Right cardiac atrium (tissue), 5 donors: ENCODE data around the gene RNGTT. TPM values are rescaled to one million over a fixed set of nuclear protein-coding genes. Genes with fewer than 3 reads are reported as not detected.

ENCODE experiments used
- ATAC-seq, 2 donors: fragments of 200-7000 bp; cut with Tn5 transposase; one replicate each; pipeline versions ENCODE4 v1.8.0 to v1.9.1; 2020; ENCODE audit warnings: moderate library complexity in 2 of 2, mild to moderate bottlenecking in 1 of 2
- DNase-seq, 3 donors: peaks; one replicate each; pipeline ENCODE4 v3.0.0-alpha.2; 2020
- H3K27ac ChIP-seq: one replicate; pipeline ENCODE4 v1.5.1; 2013; ENCODE audit warnings: mild to moderate bottlenecking, low read length, control low read depth, moderate library complexity
- H3K27me3 ChIP-seq: one replicate; pipeline ENCODE4 v1.6.1; 2013; ENCODE audit not compliant: control insufficient read depth, insufficient read depth
- H3K4me1 ChIP-seq: one replicate; pipeline ENCODE4 v1.6.1; 2013; ENCODE audit warnings: low read length; ENCODE audit not compliant: control insufficient read depth, insufficient read depth
- H3K4me3 ChIP-seq: one replicate; pipeline ENCODE4 v1.5.1; 2013; ENCODE audit warnings: low read length, control low read depth
- H3K9me3 ChIP-seq: one replicate; pipeline ENCODE4 v1.6.1; 2013; ENCODE audit warnings: low read length; ENCODE audit not compliant: control insufficient read depth
- WGBS: extraction: QIAGEN DNeasy Blood & Tissue Kit; methylation state at CpG from one replicate; pipeline ENCODE4 v1.1.7; 2013; 5-methylcytosine and 5-hydroxymethylcytosine counted together
- intact Hi-C, 4 donors: fragments of 100-400 bp; cut with DNase I; formaldehyde crosslinking; loops; one replicate each; pipeline versions ENCODE4 v1.11.0 to v1.14.0; 2022 to 2023
- polyA plus RNA-seq: library from polyadenylated mRNA; stranded (reverse); fragments of 200-250 nt; gene quantifications from one replicate; pipeline ENCODE4 v1.2.3, GENCODE V29; 2013
- total RNA-seq, 4 donors: library from RNA; stranded (reverse); fragmentation: NEBNext Ultra II Directional; extraction: Animal tissue kit (Norgen Biotek cat#: 25700); gene quantifications; one replicate each; pipeline ENCODE4 v1.2.1, GENCODE V29; 2021
- donor health status: healthy with polysubstance abuse.
- donor health status: DM: no; HTN: yes; CAD: no.
- donor health status: DM: no; HTN: no; CAD: no.
- donor health status: DM: no; HTN: yes; CAD: no; lungs with severe emphysema.
- donor health status: DM: yes; HTN: yes; CAD: no.

Gene RNGTT
- total and polyA plus RNA-seq, 5 donors: 3.9 to 9.5 (median 8.3) TPM

DNA sequence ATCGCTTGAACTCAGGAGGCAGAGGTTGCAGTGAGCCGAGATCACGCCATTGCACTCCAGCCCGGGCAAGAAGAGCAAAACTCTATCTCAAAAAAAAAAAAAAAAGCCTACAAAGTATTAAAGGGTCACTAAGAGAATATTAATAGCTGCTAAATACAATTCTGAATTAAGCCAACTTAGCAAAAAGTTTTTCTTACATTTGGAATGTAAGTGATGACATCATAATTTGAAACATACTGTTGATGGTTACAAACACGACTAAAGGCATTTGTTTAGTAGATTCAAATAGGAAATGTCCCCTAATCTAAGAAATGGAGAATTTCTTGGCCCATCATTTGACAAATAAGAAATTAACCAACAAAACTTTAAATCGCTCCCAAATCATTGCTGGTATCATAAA is 282.8 kb downstream of the RNGTT start:
- intact Hi-C loops: no loop called here
- H3K27me3 ChIP-seq: no peaks in the 10 kb centered on the region
- no peaks in the 10 kb centered on the region for H3K9me3 ChIP-seq
- H3K4me1 ChIP-seq: no peaks in the 10 kb centered on the region
- no peak overlapping the region for H3K4me3 ChIP-seq
- WGBS: 77% methylated on average over 6 of the region's 6 CpGs
- no peak overlapping the region for H3K27ac ChIP-seq
- ATAC-seq (no peak), DNase-seq (no peak)

DNA sequence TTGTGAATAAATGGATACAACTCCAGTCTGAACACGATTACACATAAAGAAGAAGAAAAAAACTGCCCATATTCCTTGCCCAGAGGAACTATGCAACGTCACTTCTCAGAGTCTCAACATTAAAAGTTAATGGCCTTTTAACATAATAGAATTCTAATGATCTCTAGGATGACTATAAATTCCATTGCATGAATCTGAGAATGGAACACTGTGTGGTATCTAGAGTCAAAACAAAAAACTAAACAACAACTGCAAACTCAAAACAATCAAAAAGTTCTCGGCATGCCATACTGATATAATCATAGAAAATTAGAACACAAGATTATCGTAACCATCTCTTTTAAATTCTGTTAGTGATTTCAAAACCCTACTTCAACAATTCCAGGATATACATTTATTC is 283.6 kb downstream of the RNGTT start:
- Histone ChIP-seq H3K27me3 (no peaks in the 10 kb centered on the region), H3K9me3 (no peaks in the 10 kb centered on the region), H3K4me3 (no peak overlapping the region), H3K27ac (no peak overlapping the region), H3K4me1 (no peaks in the 10 kb centered on the region)
- intact Hi-C loops: no loop called here
- DNase-seq (no peak), ATAC-seq (no peak)
- 94% methylated on average over 4 of the region's 4 CpGs for WGBS

DNA sequence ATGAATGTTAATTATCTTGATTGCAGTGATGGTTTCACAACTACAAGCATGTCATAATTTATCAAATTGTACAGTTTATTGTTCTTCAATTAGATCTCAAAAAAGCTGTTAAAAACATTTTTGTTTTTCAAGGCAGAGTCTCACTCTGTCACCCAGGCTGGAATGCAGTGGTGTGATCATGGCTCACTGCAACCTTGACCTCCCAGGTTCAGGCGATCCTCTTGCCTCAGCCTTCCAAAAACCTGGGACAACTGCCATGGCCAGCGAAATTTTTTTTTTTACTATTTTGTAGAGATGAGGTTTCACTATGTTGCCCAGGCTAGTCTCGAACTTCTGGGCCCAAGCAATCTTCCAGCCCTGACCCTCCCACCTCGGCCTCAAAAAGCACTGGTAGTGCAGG is 286.1 kb downstream of the RNGTT start:
- WGBS: 94% methylated on average over 4 of the region's 4 CpGs

DNA sequence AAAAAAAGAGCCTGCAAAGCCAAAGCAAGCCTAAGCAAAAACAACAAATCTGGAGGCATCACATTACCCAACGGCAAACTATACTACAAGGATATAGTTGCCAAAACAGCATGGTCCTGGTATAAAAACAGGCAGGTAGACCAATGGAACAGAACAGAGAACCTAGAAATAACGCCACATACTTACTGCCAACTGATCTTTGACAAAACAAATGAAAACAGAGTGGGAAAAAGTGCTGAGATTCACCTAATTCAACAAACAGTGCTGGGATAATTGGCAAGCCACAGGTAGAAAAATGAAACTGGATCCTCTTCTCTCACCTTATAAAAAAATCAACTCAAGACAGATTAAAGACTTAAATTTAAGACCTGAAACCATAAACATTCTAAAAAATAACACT is 291.8 kb downstream of the RNGTT start:
- no peak overlapping the region for H3K4me3 ChIP-seq
- no peaks in the 10 kb centered on the region for H3K27me3 ChIP-seq
- intact Hi-C loops: no loop called here
- H3K27ac ChIP-seq: no peak overlapping the region
- ATAC-seq (no peak), DNase-seq (no peak)
- no peaks in the 10 kb centered on the region for H3K4me1 ChIP-seq
- peaks cover 3% of the 10 kb centered on the region for H3K9me3 ChIP-seq
- WGBS: 76% methylated on average over 2 of the region's 2 CpGs

More for the DNA sequence above, 286.1 kb downstream of the RNGTT start:
- no peaks in the 10 kb centered on the region for H3K9me3 ChIP-seq
- no peak overlapping the region for H3K27ac ChIP-seq
- intact Hi-C loops: no loop called here
- no peaks in the 10 kb centered on the region for H3K4me1 ChIP-seq
- H3K27me3 ChIP-seq: no peaks in the 10 kb centered on the region
- ATAC-seq (no peak), DNase-seq (no peak)
- H3K4me3 ChIP-seq: no peak overlapping the region

DNA sequence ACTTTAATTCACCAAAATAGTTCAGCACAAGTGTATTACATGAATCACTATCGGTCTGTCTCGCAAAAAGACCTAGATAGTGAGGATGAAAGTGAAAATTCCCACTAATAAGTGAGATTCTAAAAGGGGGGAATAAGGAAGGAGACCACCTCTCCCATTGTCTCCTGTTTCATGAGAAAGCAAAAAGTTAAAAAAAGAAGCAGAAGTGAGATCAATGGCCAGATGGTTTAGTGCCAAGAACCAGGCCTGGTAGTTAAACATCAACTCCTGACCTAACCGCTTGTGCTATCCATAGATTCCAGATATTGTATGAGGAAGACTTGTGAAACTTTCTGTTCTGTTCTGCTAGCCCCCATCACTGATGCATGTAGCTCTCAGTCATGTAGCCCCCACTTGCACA is 293.0 kb downstream of the RNGTT start:
- WGBS: 99% methylated on average over 3 of the region's 3 CpGs
- H3K9me3 ChIP-seq: peaks cover 3% of the 10 kb centered on the region
- intact Hi-C loops: no loop called here
- H3K4me1 ChIP-seq: no peaks in the 10 kb centered on the region
- no peak for DNase-seq
- no peak for ATAC-seq
- no peak overlapping the region for H3K27ac ChIP-seq
- no peak overlapping the region for H3K4me3 ChIP-seq
- no peaks in the 10 kb centered on the region for H3K27me3 ChIP-seq

DNA sequence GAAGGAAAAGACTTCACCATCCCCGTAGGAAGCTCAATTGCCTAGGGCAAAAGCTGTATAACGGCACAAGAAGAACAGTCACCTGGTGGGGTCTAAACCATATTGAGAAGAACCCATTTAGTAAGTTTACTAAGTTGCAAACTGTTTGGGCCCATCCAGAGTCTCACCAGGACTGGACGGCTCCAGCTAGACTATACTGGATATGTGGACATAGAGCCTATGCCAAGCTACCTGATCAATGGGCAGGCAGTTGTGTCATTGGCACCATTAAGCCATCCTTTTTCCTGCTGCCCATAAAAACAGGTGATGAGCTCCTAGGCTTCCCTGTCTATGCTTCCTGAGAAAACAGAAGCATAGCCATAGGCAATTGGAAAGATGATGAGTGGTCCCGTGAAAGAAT is 293.9 kb downstream of the RNGTT start:
- intact Hi-C loops: no loop called here
- ATAC-seq: no peak
- Histone ChIP-seq H3K4me1 (no peaks in the 10 kb centered on the region), H3K9me3 (peaks cover 3% of the 10 kb centered on the region), H3K4me3 (no peak overlapping the region), H3K27ac (no peak overlapping the region), H3K27me3 (no peaks in the 10 kb centered on the region)
- 97% methylated on average over 4 of the region's 4 CpGs for WGBS
- DNase-seq: no peak

DNA sequence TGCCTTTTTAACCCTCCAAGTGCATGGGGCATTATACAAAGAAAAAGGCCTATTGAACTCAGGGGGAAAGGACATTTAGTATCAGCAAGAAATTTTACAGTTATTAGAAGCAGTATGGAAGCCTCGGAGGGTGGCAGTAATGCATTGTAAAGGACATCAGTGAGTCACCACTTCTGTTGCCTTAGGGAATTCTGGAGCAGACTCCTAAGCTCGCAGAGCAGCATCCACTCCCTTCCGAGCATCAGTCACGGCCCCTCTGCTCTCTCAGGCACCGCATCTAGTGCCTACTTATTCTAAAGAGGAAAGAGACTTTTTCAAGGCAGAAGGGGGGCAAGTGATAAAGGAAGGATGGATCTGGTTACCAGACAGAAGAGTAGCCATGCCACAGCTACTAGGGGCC is 296.5 kb downstream of the RNGTT start:
- Histone ChIP-seq H3K4me1 (no peaks in the 10 kb centered on the region), H3K27ac (no peak overlapping the region), H3K4me3 (no peak overlapping the region), H3K9me3 (peaks cover 3% of the 10 kb centered on the region), H3K27me3 (no peaks in the 10 kb centered on the region)
- WGBS: 96% methylated on average over 5 of the region's 5 CpGs
- no peak for DNase-seq
- intact Hi-C loops: no loop called here
- ATAC-seq: no peak

DNA sequence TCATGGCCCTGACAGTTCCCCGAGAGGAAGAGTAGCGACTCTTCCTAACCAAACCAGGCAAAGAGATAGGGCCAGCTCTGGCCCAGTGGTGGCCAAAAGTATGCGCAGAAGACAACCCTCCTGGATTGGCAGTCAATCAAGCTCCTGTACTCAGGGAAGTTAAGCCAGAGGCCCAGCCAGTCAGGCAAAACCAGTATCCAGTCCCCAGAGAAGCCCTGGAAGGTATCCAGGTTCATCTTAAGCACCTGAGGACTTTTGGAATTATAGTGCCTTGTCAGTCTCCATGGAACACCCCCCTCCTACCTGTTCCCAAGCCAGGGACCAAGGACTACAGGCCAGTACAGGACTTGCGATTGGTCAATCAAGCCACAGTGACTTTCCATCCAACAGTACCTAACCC is 298.3 kb downstream of the RNGTT start:
- intact Hi-C loops: no loop called here
- Histone ChIP-seq H3K4me1 (no peaks in the 10 kb centered on the region), H3K9me3 (no peaks in the 10 kb centered on the region), H3K4me3 (no peak overlapping the region), H3K27ac (no peak overlapping the region), H3K27me3 (no peaks in the 10 kb centered on the region)
- ATAC-seq (no peak), DNase-seq (no peak)
- WGBS: 98% methylated on average over 4 of the region's 4 CpGs

DNA sequence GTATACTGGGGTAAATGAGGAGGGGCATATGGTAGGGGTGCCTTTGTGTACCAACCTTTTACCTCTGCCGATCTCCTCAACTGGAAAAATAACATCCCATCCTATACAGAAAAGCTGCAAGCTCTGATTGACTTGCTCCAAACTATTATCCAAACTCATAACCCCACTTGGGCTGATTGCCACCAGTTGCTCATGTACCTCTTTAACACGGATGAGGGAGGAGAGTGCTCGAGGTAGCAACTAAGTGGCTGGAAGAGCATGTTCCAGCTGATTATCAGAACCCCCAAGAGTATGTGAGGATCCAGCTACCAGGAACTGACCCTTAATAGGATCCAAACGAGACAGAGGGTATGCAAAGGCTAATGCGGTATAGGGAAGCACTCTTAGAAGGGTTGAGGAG is 299.6 kb downstream of the RNGTT start:
- intact Hi-C loops: no loop called here
- no peaks in the 10 kb centered on the region for H3K9me3 ChIP-seq
- ATAC-seq (no peak), DNase-seq (no peak)
- WGBS: 97% methylated on average over 5 of the region's 5 CpGs
- H3K4me3 ChIP-seq: no peak overlapping the region
- H3K27me3 ChIP-seq: no peaks in the 10 kb centered on the region
- H3K27ac ChIP-seq: no peak overlapping the region
- no peaks in the 10 kb centered on the region for H3K4me1 ChIP-seq

DNA sequence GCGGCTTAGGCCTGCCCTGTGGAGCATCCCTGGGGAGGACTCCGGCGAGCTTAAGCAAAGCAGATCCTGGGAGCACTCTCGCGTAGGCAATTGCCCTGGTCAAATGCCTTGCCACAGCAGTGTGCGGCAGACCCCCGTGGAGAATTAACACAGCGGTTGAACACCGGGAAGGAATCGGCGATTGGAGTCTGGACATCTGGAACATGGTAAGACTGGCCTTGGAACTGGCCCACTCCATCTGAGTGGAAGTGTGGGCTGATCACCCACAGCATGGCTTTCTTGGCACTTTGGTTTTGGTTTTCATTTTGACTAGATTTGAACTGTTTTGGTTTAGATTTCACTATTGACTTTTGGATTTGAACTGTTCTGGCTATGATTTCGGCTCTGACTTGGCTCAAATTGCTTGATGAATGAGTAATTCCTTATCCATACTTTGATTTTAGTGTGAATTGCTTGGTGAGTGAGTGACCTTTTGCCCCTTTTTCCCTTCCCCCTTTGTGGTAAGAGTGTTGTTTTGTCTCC is 300.7 kb downstream of the RNGTT start:
- intact Hi-C loops: no loop called here
- H3K4me1 ChIP-seq: no peaks in the 10 kb centered on the region
- 98% methylated on average over 12 of the region's 12 CpGs for WGBS
- no peak overlapping the region for H3K27ac ChIP-seq
- peak in 1 of 3 donors; percentile 23 for DNase-seq
- H3K27me3 ChIP-seq: no peaks in the 10 kb centered on the region
- ATAC-seq: no peak
- H3K4me3 ChIP-seq: no peak overlapping the region
- H3K9me3 ChIP-seq: no peaks in the 10 kb centered on the region

DNA sequence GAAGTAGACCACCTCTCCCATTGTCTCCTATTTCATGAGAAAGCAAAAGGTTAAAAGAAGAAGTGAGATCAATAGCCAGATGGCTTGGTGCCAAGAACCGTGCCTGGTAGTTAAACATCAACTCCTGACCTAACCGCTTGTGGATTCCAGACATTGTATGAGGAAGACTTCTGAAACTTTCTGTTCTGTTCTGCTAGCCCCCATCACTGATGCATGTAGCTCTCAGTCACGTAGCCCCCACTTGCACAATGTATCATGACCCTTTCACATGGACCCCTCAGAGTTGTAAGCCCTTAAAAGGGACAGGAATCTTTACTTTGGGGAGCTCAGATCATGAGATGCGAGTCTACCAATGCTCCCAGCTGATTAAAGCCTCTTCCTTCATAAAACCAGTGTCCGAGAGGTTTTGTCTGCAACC is 301.2 kb downstream of the RNGTT start:
- Histone ChIP-seq H3K27me3 (no peaks in the 10 kb centered on the region), H3K9me3 (no peaks in the 10 kb centered on the region), H3K4me1 (no peaks in the 10 kb centered on the region), H3K27ac (no peak overlapping the region), H3K4me3 (no peak overlapping the region)
- intact Hi-C loops: no loop called here
- ATAC-seq: no peak
- WGBS: 85% methylated on average over 5 of the region's 5 CpGs
- no peak for DNase-seq

DNA sequence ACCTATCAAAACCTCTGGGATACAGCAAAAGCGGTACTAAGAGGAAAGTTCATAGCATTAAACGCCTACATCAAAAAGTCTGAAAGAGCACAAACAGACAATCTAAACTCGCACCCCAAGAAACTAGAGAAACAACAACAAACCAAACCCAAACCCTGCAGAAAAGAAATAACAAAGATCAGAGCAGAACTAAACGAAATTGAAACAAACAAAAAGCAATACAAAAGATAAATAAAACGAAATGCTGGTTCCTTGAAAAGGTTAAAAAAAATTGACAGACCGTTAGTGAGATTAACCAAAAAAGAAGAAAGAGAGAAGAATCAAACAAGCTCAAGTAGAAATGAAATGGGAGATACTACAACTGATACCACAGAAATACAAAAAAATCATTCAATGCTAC is 302.3 kb downstream of the RNGTT start:
- H3K27ac ChIP-seq: no peak overlapping the region
- intact Hi-C loops: no loop called here
- H3K4me3 ChIP-seq: no peak overlapping the region
- H3K4me1 ChIP-seq: no peaks in the 10 kb centered on the region
- H3K9me3 ChIP-seq: no peaks in the 10 kb centered on the region
- ATAC-seq: no peak
- WGBS: 96% methylated on average over 6 of the region's 6 CpGs
- no peaks in the 10 kb centered on the region for H3K27me3 ChIP-seq
- DNase-seq: no peak
